Dedifferentiated amniotic fluid mesenchymal stem cell (primary cell): ENCODE measurements around the gene CFAP119.

Experiments used
- DNase-seq: peaks from one replicate; pipeline ENCODE4 v3.0.0-alpha.2; 2016; ENCODE audit errors: extremely low spot score

The CFAP119 gene

GRCh38 chr16:30762991-30763725 lies 1.3 kb upstream of the CFAP119 start:
- DNase-seq: no peak

- no peak for DNase-seq
Observed at GRCh38 chr16:30761427-30761927, 385 bp downstream of the CFAP119 start.

GRCh38 chr16:30760577-30761426 lies 1.1 kb downstream of the CFAP119 start:
- DNase-seq: no peak

GRCh38 chr16:30760001-30760559 lies 1.8 kb downstream of the CFAP119 start:
- no peak for DNase-seq

GRCh38 chr16:30758988-30759491 lies 2.8 kb downstream of the CFAP119 start:
- no peak for DNase-seq

GRCh38 chr16:30757316-30757715 lies 4.5 kb downstream of the CFAP119 start:
- no peak for DNase-seq

GRCh38 chr16:30756781-30757100 lies 5.1 kb downstream of the CFAP119 start:
- no peak for DNase-seq

GRCh38 chr16:30755955-30756780 lies 5.7 kb downstream of the CFAP119 start:
- DNase-seq: no peak

- no peak for DNase-seq
Observed at GRCh38 chr16:30753596-30753995, 8.3 kb downstream of the CFAP119 start.

- no peak for DNase-seq
Observed at GRCh38 chr16:30750876-30751465, 10.9 kb downstream of the CFAP119 start.

- no peak for DNase-seq
Observed at GRCh38 chr16:30750201-30750600, 11.7 kb downstream of the CFAP119 start.

- DNase-seq: no peak
Observed at GRCh38 chr16:30748634-30749445, 13.0 kb downstream of the CFAP119 start.

GRCh38 chr16:30747799-30748633 lies 13.8 kb downstream of the CFAP119 start, which contains the start of gene PHKG2:
PHKG2 (plus strand) TSS chr16:30748425; CDS start chr16:30748821, 396 bp downstream.
- peak; percentile 99 for DNase-seq

GRCh38 chr16:30747331-30747730 lies 14.5 kb downstream of the CFAP119 start:
- DNase-seq: no peak

GRCh38 chr16:30746638-30747175 lies 15.2 kb downstream of the CFAP119 start:
- DNase-seq: no peak

- no peak for DNase-seq
Observed at GRCh38 chr16:30745082-30745481, 16.8 kb downstream of the CFAP119 start.

- no peak for DNase-seq
Observed at GRCh38 chr16:30744183-30744582, 17.7 kb downstream of the CFAP119 start.

GRCh38 chr16:30743716-30744115 lies 18.1 kb downstream of the CFAP119 start:
- no peak for DNase-seq

- peak; percentile 59 for DNase-seq
Observed at GRCh38 chr16:30741461-30741914, 20.4 kb downstream of the CFAP119 start.
